Gastrocnemius medialis (tissue), 4 donors: Measurements from ENCODE around the gene HNRNPA1.

Experiments
- POLR2A ChIP-seq, 2 donors: fragments of 450-650 bp; IDR thresholded peaks; one replicate each; pipeline ENCODE4 v1.6.1; 2017; ENCODE audit warnings: antibody characterized with exemption in 2 of 2, mild to moderate bottlenecking in 2 of 2, moderate library complexity in 2 of 2
- TF ChIP-seq, protein P1 (sequence below), 5 experiments: fragments of 450-650 bp in 3 of 5; fragments of 200-600 bp in 2 of 5; sonication (generic) in 2 of 5; IDR thresholded peaks in 4 of 5; conservative IDR thresholded peaks in 1 of 5; 1 replicate in 4 of 5; 2 replicates in 1 of 5; pipeline ENCODE4 v1.5.1; 2016 to 2019; ENCODE audit warnings: antibody characterized with exemption in 5 of 5, mild to moderate bottlenecking in 3 of 5, moderate library complexity in 3 of 5

DNA sequence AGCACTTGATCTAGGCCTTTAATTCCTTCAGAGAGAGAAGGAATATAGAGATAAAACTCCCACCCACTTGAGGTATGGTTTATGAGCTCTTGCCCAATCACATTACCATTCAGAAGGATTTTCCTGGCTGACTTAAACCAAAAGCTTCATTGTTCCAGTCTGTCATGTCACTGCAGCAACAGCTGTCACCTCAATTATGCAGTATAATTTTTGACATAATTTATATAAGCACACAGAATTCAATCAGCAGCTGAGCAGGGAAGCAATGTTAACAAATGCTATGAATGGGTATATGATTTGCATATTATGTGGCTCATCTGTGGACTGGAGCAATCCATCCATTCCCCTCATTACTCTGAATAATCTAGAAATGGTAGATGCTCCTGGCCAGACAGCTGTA lies 40.9 kb upstream of the HNRNPA1 start:
- no peak for TF ChIP-seq POLR2A (IDR thresholded peaks at IDR 0.05)
- TF ChIP-seq, protein P1, sequence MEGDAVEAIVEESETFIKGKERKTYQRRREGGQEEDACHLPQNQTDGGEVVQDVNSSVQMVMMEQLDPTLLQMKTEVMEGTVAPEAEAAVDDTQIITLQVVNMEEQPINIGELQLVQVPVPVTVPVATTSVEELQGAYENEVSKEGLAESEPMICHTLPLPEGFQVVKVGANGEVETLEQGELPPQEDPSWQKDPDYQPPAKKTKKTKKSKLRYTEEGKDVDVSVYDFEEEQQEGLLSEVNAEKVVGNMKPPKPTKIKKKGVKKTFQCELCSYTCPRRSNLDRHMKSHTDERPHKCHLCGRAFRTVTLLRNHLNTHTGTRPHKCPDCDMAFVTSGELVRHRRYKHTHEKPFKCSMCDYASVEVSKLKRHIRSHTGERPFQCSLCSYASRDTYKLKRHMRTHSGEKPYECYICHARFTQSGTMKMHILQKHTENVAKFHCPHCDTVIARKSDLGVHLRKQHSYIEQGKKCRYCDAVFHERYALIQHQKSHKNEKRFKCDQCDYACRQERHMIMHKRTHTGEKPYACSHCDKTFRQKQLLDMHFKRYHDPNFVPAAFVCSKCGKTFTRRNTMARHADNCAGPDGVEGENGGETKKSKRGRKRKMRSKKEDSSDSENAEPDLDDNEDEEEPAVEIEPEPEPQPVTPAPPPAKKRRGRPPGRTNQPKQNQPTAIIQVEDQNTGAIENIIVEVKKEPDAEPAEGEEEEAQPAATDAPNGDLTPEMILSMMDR (IDR thresholded peaks at IDR 0.05 in 4 of 5, conservative IDR thresholded peaks at IDR 0.05 in 1 of 5) = no peak
